Neural crest cell (in vitro differentiated cells): ENCODE measurements around the gene ADAT2. TPM values are rescaled to one million over a fixed set of nuclear protein-coding genes. Genes with fewer than 3 reads are reported as not detected.

Experiments used
- DNase-seq: peaks from one replicate; pipeline ENCODE4 v3.0.0; 2021; ENCODE audit warnings: low read depth, mixed read lengths, low spot score
- H3K27ac Mint-ChIP-seq: one replicate; pipeline ENCODE4 v1.8.0; 2021; ENCODE audit warnings: mild to moderate bottlenecking, mixed read lengths; ENCODE audit not compliant: unreplicated experiment
- H3K27me3 Mint-ChIP-seq: 2 replicates; pipeline ENCODE4 v1.8.0; 2021; ENCODE audit warnings: low read depth, mild to moderate bottlenecking, mixed read lengths
- H3K36me3 Mint-ChIP-seq: 2 replicates; pipeline ENCODE4 v1.8.0; 2021; ENCODE audit warnings: low read depth, mild to moderate bottlenecking, mixed read lengths
- H3K4me1 Mint-ChIP-seq: 2 replicates; pipeline ENCODE4 v1.8.0; 2021; ENCODE audit warnings: mixed read lengths
- H3K4me3 Mint-ChIP-seq: one replicate; pipeline ENCODE4 v1.8.0; 2021; ENCODE audit warnings: mild to moderate bottlenecking, mixed read lengths
- H3K9me3 Mint-ChIP-seq: 2 replicates; pipeline ENCODE4 v1.8.0; 2021; ENCODE audit warnings: mixed read lengths
- total RNA-seq: library from RNA; stranded (reverse); gene quantifications from 2 replicates; pipeline ENCODE4 v1.2.1, GENCODE V29; 2021
- TF ChIP-seq, protein P1 (sequence below): fragments of 200-600 bp; sonication (generic); conservative IDR thresholded peaks from 2 replicates; pipeline ENCODE4 v1.5.0; 2021; ENCODE audit warnings: antibody characterized with exemption, mild to moderate bottlenecking

ADAT2 gene
- total RNA-seq, 1 donor from 2014 or later, result 10.1 TPM

DNA sequence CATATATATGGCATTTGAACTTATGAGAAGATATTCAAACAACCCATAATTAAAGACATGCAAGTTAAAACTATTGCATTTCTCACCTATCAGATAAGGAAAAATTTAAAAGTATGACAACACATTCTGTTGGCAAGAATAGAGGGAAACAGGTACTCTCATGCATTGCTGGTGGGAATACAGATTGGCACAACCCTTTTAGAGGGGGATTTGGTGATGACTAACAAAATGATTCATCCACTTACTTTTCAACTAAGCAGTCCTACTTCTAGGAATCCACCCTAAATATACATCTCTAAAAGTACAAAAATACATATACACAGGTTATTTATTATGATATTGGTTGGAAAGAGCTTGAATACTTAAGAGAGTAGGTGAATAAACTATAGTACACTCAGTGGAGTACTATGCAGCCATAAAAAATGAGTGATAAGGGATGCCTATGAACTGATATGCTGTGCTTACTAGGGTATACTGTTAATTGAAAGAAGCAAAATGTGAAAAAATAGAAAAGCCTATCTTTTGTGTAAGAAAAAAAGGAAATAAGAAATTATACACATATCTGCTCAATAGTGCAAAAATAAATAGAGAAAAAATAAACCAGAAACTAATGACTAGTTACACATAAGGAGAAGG lies 42.2 kb downstream of the ADAT2 start:
- Mint-ChIP-seq H3K27me3 (no peaks in the 10 kb centered on the region), H3K4me1 (peaks cover 9% of the 10 kb centered on the region), H3K9me3 (peaks cover 8% of the 10 kb centered on the region), H3K36me3 (no peaks in the 10 kb centered on the region), H3K4me3 (no peak overlapping the region), H3K27ac (no peak overlapping the region)
- TF ChIP-seq, protein P1, sequence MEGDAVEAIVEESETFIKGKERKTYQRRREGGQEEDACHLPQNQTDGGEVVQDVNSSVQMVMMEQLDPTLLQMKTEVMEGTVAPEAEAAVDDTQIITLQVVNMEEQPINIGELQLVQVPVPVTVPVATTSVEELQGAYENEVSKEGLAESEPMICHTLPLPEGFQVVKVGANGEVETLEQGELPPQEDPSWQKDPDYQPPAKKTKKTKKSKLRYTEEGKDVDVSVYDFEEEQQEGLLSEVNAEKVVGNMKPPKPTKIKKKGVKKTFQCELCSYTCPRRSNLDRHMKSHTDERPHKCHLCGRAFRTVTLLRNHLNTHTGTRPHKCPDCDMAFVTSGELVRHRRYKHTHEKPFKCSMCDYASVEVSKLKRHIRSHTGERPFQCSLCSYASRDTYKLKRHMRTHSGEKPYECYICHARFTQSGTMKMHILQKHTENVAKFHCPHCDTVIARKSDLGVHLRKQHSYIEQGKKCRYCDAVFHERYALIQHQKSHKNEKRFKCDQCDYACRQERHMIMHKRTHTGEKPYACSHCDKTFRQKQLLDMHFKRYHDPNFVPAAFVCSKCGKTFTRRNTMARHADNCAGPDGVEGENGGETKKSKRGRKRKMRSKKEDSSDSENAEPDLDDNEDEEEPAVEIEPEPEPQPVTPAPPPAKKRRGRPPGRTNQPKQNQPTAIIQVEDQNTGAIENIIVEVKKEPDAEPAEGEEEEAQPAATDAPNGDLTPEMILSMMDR, result no peak
- DNase-seq, result no peak

DNA sequence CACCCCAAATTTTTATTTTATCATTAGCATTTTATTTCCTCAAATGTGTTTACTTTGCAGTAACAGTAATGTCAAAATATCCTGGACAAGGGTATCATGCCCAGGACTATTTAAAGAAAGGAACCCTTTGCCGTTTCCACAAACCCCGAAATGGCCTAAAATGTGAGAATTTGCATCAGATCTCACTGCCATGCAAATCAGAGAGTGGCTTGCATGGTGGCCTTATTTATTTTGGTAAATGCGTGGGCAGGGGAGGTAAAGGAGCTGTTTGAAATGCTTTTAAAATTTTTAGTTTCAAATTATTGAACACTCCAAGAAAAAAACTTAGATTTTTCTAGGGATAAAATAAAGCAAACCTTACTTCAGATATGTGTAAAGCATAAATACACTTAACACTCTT lies 43.8 kb downstream of the ADAT2 start:
- TF ChIP-seq, protein P1, result no peak
- Mint-ChIP-seq H3K4me1 (peaks cover 19% of the 10 kb centered on the region), H3K27ac (no peak overlapping the region), H3K27me3 (no peaks in the 10 kb centered on the region), H3K4me3 (no peak overlapping the region), H3K36me3 (no peaks in the 10 kb centered on the region), H3K9me3 (peaks cover 8% of the 10 kb centered on the region)
- no peak for DNase-seq

DNA sequence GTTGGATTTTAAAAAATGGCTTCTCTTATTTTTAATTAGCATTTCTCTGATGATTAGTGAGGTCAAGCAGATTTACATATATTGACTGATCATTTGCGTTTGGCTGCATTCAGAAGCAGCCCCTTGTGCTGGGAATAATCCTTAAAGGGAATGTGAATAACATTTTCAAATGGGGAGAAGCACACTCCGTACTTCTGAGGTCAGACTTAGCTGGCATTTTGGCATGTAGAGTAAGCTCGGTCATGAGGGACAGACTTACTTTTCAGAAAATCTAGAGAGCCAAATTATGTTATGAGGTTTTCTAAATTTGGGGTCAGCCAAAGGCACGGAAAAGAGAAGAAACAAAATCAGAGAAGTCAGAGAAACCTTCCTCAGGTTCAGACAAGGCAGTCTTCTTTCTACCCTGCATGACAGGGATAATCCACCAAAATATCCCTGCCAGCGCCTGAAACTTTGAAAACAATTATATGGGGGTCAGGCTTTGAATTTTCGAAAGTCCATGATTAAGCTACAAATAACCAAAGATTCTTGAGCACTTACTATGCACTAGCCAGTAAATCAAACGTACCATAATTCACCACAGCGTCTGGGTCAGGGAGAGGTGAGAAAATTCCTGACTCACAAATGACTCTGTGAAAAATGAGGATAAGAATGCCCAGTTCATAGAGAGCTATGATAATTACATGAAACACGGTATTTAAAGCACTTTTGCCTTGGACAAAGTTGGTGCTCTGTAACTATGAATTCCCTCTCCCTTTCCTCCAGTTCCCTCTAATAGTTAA lies 44.9 kb downstream of the ADAT2 start:
- H3K36me3 Mint-ChIP-seq, result no peaks in the 10 kb centered on the region
- no peaks in the 10 kb centered on the region for H3K27me3 Mint-ChIP-seq
- no peak overlapping the region for H3K27ac Mint-ChIP-seq
- TF ChIP-seq, protein P1, result no peak
- DNase-seq, result no peak
- no peak overlapping the region for H3K4me3 Mint-ChIP-seq
- peaks cover 8% of the 10 kb centered on the region for H3K9me3 Mint-ChIP-seq
- H3K4me1 Mint-ChIP-seq, result peaks cover 25% of the 10 kb centered on the region

DNA sequence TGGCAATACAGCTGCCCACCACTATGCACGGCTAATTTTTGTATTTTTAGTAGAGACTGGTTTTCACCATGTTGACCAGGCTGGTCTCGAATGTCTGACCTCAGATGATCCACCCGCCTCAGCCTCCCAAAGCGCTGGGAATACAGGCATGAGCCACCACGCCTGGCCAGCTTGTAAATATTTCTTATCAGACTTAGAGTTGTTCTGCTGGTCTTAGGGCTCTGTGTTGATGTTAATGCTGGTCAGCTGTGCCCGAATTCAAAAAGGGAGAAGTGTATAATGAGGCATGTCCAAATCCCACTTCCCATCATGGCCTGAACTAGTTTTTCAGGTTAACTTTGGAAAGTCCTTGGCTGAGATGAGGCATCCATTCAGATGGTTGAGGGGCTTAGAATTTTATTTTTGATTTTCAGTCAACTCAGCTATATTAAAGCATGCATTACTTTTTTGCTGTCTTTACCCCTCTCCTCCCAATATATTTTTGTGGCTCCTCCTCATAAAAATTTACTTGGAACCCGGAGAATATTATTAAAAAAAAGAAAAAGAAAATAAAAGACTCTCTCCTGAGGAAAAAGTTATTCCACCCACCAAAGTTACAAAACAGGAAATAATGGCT lies 47.7 kb downstream of the ADAT2 start:
- Mint-ChIP-seq H3K9me3 (no peaks in the 10 kb centered on the region), H3K27ac (no peak overlapping the region), H3K36me3 (no peaks in the 10 kb centered on the region), H3K27me3 (no peaks in the 10 kb centered on the region), H3K4me3 (no peak overlapping the region), H3K4me1 (peaks cover 24% of the 10 kb centered on the region)
- no peak for DNase-seq
- TF ChIP-seq, protein P1, result no peak

DNA sequence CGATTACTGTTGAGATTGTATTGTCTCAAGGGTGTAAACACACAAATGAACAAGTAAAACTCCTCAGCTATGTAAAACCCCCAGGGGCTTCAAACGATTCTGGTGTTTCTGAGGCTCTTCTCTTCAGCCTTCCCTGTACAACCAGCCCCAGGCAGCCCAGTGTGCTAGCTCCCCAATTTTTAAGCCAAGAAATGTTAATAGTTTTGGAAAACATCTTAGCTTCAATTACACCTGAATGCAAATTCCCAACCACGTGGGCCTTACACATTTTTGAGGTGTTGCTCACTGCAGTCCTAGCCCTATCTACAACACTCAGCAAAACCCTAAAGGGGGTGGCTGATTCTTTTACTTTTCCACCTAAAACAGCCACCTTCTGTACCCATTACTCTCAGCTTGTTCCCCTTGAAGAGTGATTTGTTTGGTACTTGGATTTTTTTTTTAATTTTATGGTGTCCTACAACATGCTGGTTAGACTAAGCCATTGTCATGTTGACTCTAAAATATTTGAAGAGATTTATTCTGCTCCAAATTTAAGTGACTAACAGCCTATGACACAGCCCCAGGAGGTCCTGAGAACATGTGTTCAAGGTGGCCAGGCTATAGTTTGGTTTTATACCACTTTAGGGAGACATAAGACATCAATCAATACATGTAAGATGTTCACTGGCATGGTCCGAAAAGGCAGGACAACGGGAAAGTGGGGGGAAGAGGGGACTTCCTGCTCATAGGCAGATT lies 48.7 kb downstream of the ADAT2 start:
- Mint-ChIP-seq H3K4me1 (peaks cover 34% of the 10 kb centered on the region), H3K27ac (no peak overlapping the region)

More for the DNA sequence above, 48.7 kb downstream of the ADAT2 start:
- Mint-ChIP-seq H3K9me3 (no peaks in the 10 kb centered on the region), H3K27me3 (no peaks in the 10 kb centered on the region), H3K4me3 (no peak overlapping the region), H3K36me3 (no peaks in the 10 kb centered on the region)
- TF ChIP-seq, protein P1, result no peak
- DNase-seq, result no peak
